Vagina (tissue), 2 donors: ENCODE data around the gene C16orf95.

Experiments
- POLR2A ChIP-seq, 2 donors: fragments of 450-650 bp; IDR thresholded peaks; one replicate each; pipeline ENCODE4 v1.6.1; 2017; ENCODE audit warnings: antibody characterized with exemption in 2 of 2, mild to moderate bottlenecking in 2 of 2, moderate library complexity in 2 of 2
- POLR2AphosphoS5 ChIP-seq, 2 donors: sonication (generic); formaldehyde crosslinking; IDR thresholded peaks; one replicate each; pipeline ENCODE4 v1.9.0; 2017; ENCODE audit warnings: antibody characterized with exemption in 2 of 2, mild to moderate bottlenecking in 2 of 2, low read depth in 1 of 2; ENCODE audit not compliant: insufficient read depth in 1 of 2
- TF ChIP-seq, protein P1 (sequence below), 3 experiments: fragments of 450-650 bp in 2 of 3; fragments of 200-600 bp in 1 of 3; sonication (generic) in 1 of 3; IDR thresholded peaks; one replicate each; pipeline ENCODE4 v1.5.1; 2017 to 2019; ENCODE audit warnings: antibody characterized with exemption in 3 of 3, mild to moderate bottlenecking in 2 of 3, moderate library complexity in 2 of 3

DNA sequence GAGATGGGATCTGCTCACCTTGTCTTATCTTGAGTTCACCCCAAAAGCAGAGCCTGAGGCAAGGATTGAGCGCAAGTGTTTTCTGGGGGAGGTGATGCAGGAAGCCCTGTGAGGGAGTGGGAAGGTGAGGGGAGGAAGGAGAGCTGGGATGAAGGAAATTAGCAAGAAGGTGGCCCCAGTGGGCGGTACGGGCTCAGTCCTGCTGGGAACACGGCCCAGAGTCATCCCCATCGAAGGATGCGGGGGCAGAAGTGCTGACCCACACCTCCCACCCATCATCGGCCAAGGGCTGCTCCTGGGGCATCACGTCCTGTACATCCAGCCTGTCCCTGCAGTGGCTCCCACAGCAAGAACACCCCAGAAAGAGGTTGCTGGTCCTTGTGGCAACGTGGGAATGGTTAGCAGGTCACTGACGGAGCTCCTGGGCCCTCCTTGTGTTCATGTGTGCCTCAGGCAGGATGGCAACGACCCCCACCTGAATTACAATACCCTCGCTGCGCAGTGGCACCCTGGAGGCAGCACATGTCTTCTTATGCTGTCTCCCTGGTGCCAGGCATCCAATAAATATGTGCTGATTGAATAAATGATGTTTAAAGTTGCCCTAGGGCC is 18.2 kb downstream of the C16orf95 start:
- TF ChIP-seq POLR2AphosphoS5 (IDR thresholded peaks at IDR 0.05; ENCODE audit: insufficient read depth in 1 of 2, low read depth in 1 of 2) (no peak), POLR2A (IDR thresholded peaks at IDR 0.05) (no peak)
- TF ChIP-seq, protein P1, sequence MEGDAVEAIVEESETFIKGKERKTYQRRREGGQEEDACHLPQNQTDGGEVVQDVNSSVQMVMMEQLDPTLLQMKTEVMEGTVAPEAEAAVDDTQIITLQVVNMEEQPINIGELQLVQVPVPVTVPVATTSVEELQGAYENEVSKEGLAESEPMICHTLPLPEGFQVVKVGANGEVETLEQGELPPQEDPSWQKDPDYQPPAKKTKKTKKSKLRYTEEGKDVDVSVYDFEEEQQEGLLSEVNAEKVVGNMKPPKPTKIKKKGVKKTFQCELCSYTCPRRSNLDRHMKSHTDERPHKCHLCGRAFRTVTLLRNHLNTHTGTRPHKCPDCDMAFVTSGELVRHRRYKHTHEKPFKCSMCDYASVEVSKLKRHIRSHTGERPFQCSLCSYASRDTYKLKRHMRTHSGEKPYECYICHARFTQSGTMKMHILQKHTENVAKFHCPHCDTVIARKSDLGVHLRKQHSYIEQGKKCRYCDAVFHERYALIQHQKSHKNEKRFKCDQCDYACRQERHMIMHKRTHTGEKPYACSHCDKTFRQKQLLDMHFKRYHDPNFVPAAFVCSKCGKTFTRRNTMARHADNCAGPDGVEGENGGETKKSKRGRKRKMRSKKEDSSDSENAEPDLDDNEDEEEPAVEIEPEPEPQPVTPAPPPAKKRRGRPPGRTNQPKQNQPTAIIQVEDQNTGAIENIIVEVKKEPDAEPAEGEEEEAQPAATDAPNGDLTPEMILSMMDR (IDR thresholded peaks at IDR 0.05): no peak
